ENCODE results near the gene LDB2. TPM values are rescaled to one million over a fixed set of nuclear protein-coding genes. Genes with fewer than 3 reads are reported as not detected.

LDB2 gene
- total and polyA plus RNA-seq, 2 donors (not counting 1 experiment from before 2014, with no cell fraction given) = not detected

DNA sequence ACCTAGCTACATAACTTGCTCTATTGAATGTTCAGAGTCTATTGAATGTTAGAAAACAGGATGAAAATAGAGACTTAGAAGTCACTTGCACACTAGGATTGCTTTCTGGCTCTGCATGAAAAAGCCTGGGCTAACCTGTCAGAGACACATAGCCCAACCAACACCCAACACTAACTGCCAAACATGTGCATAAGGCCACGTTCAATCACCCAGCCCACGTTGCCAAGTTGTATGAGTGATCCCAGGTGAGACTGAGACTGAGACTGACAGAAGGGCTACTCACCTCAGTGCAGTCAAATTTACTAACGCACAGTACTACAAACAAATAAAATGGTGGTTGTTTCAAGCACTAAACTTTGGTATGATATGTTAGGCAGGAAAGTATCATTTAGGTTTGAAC is 61.0 kb downstream of the LDB2 start:
- H3K27me3 ChIP-seq (replicated peaks in 1 of 4; ENCODE audit: control extremely low read depth in 1 of 4, control insufficient read depth in 3 of 4, insufficient read depth in 4 of 4, low read length in 3 of 4) = no peaks in the 10 kb centered on the region
- H3K9me3 Mint-ChIP-seq (ENCODE audit: insufficient read depth) = no peaks in the 10 kb centered on the region
- CTCF ChIA-PET = no interaction called here
- no peak overlapping the region for H2AFZ ChIP-seq (ENCODE audit: insufficient read depth, low read depth, low read length, poor library complexity, severe bottlenecking)
- ATAC-seq (ENCODE audit: low read depth) (no peak), DNase-seq (no peak)
- no peaks in the 10 kb centered on the region for H3K9me3 ChIP-seq (ENCODE audit: control extremely low read depth in 1 of 3, control insufficient read depth in 2 of 3, insufficient read depth in 1 of 3, low read length in 2 of 3)
- no peak overlapping the region for H3K9ac ChIP-seq (ENCODE audit: low read length)
- H4K20me1 ChIP-seq (ENCODE audit: control insufficient read depth, insufficient read depth, low read length, poor library complexity, severe bottlenecking) = no peaks in the 10 kb centered on the region
- H3K27ac ChIP-seq (ENCODE audit: low read length in 2 of 2) = no peak overlapping the region
- H3K79me2 ChIP-seq (ENCODE audit: control insufficient read depth, insufficient read depth, low read length) = no peaks in the 10 kb centered on the region
- H3K4me2 ChIP-seq (replicated peaks; ENCODE audit: low read depth, low read length, poor library complexity, severe bottlenecking) = no peak overlapping the region
- H3K4me3 Mint-ChIP-seq = no peak overlapping the region
- no peaks in the 10 kb centered on the region for H3K36me3 ChIP-seq (replicated peaks in 1 of 2; ENCODE audit: control extremely low read depth in 1 of 2, control insufficient read depth in 1 of 2, extremely low read depth in 1 of 2, insufficient read depth in 2 of 2, low read length in 1 of 2)
- no peaks in the 10 kb centered on the region for H3K4me1 ChIP-seq (ENCODE audit: control insufficient read depth in 2 of 2, insufficient read depth in 2 of 2, low read length in 2 of 2)
- H3K27ac Mint-ChIP-seq = no peak overlapping the region
- no peak overlapping the region for H3K4me3 ChIP-seq (ENCODE audit: control extremely low read depth in 1 of 5, extremely low read depth in 1 of 5, insufficient read depth in 1 of 5, low read depth in 2 of 5, low read length in 4 of 5)
- H3K27me3 Mint-ChIP-seq = no peaks in the 10 kb centered on the region
- no peaks in the 10 kb centered on the region for H3K4me1 Mint-ChIP-seq
- TF ChIP-seq, protein P1, sequence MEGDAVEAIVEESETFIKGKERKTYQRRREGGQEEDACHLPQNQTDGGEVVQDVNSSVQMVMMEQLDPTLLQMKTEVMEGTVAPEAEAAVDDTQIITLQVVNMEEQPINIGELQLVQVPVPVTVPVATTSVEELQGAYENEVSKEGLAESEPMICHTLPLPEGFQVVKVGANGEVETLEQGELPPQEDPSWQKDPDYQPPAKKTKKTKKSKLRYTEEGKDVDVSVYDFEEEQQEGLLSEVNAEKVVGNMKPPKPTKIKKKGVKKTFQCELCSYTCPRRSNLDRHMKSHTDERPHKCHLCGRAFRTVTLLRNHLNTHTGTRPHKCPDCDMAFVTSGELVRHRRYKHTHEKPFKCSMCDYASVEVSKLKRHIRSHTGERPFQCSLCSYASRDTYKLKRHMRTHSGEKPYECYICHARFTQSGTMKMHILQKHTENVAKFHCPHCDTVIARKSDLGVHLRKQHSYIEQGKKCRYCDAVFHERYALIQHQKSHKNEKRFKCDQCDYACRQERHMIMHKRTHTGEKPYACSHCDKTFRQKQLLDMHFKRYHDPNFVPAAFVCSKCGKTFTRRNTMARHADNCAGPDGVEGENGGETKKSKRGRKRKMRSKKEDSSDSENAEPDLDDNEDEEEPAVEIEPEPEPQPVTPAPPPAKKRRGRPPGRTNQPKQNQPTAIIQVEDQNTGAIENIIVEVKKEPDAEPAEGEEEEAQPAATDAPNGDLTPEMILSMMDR (IDR thresholded peaks at IDR 0.05) = no peak
- TF ChIP-seq EZH2 (IDR thresholded peaks at IDR 0.05; ENCODE audit: borderline replicate concordance, insufficient read depth, low read depth, low read length, poor library complexity, severe bottlenecking) = no peak
- intact Hi-C loops (cut with micrococcal nuclease) = no loop called here
- POLR2A ChIA-PET = no interaction called here
- no CpG with 5 or more reads among the region's 3 CpGs for WGBS (ENCODE audit: insufficient coverage)

DNA sequence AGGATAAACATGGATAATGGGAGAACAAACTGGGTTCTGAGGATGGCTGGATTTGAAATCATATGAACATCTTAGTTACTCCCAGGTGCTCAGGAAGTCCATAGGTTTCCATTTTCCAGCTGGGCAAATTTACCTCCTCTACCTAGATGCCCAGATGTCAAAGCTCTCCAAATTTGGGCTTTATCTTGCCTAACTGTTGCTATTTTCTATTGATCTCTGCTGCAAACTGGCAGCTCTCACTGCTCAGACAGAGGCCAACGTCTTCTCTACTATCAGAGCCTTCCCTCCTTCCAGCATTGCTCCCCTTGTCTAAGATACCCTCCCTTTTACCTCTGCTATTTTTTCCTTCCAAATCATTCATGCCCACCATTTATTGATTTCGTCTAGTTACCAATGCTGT is 62.1 kb downstream of the LDB2 start:
- no peaks in the 10 kb centered on the region for H3K4me1 Mint-ChIP-seq
- Histone ChIP-seq H3K4me2 (replicated peaks; ENCODE audit: low read depth, low read length, poor library complexity, severe bottlenecking) (no peak overlapping the region), H3K36me3 (replicated peaks in 1 of 2; ENCODE audit: control extremely low read depth in 1 of 2, control insufficient read depth in 1 of 2, extremely low read depth in 1 of 2, insufficient read depth in 2 of 2, low read length in 1 of 2) (no peaks in the 10 kb centered on the region), H4K20me1 (ENCODE audit: control insufficient read depth, insufficient read depth, low read length, poor library complexity, severe bottlenecking) (no peaks in the 10 kb centered on the region), H3K9me3 (ENCODE audit: control extremely low read depth in 1 of 3, control insufficient read depth in 2 of 3, insufficient read depth in 1 of 3, low read length in 2 of 3) (no peaks in the 10 kb centered on the region), H3K4me3 (ENCODE audit: control extremely low read depth in 1 of 5, extremely low read depth in 1 of 5, insufficient read depth in 1 of 5, low read depth in 2 of 5, low read length in 4 of 5) (no peak overlapping the region), H3K27ac (ENCODE audit: low read length in 2 of 2) (no peak overlapping the region), H3K9ac (ENCODE audit: low read length) (no peak overlapping the region), H2AFZ (ENCODE audit: insufficient read depth, low read depth, low read length, poor library complexity, severe bottlenecking) (no peak overlapping the region), H3K79me2 (ENCODE audit: control insufficient read depth, insufficient read depth, low read length) (no peaks in the 10 kb centered on the region), H3K4me1 (ENCODE audit: control insufficient read depth in 2 of 2, insufficient read depth in 2 of 2, low read length in 2 of 2) (no peaks in the 10 kb centered on the region), H3K27me3 (replicated peaks in 1 of 4; ENCODE audit: control extremely low read depth in 1 of 4, control insufficient read depth in 3 of 4, insufficient read depth in 4 of 4, low read length in 3 of 4) (no peaks in the 10 kb centered on the region)
- H3K9me3 Mint-ChIP-seq (ENCODE audit: insufficient read depth) = no peaks in the 10 kb centered on the region
- H3K27me3 Mint-ChIP-seq = no peaks in the 10 kb centered on the region
- H3K27ac Mint-ChIP-seq = no peak overlapping the region
- ATAC-seq (ENCODE audit: low read depth) = no peak
- H3K4me3 Mint-ChIP-seq = no peak overlapping the region
- ChIA-PET POLR2A (no interaction called here), CTCF (no interaction called here)
- intact Hi-C loops (cut with micrococcal nuclease) = no loop called here
- WGBS (ENCODE audit: insufficient coverage) = 83% methylated on average over 1 of the region's 2 CpGs
- TF ChIP-seq, protein P1 (IDR thresholded peaks at IDR 0.05) = no peak
- TF ChIP-seq EZH2 (IDR thresholded peaks at IDR 0.05; ENCODE audit: borderline replicate concordance, insufficient read depth, low read depth, low read length, poor library complexity, severe bottlenecking) = no peak
- no peak for DNase-seq
